DND-41 (cell line): ENCODE data around the gene TCF23.

ENCODE experiments used
- ATAC-seq: fragments of 200-7000 bp; cut with Tn5 transposase; 3 replicates; pipeline ENCODE4 v1.9.1; 2021; ENCODE audit warnings: low read depth; ENCODE audit not compliant: insufficient read depth
- DNase-seq: peaks from one replicate; pipeline ENCODE4 v3.0.0-alpha.2; 2020
- H2AFZ ChIP-seq: 2 replicates; pipeline ENCODE4 v1.6.0; 2012; ENCODE audit warnings: low read depth, low read length
- H3K27ac ChIP-seq: 2 replicates; pipeline ENCODE4 v1.5.1; 2012; ENCODE audit warnings: low read length, inconsistent platforms
- H3K27me3 ChIP-seq: fragments of 200-600 bp; sonication (generic); 2 replicates; pipeline ENCODE4 v1.6.0; 2012; ENCODE audit warnings: low read length, mild to moderate bottlenecking, inconsistent platforms; ENCODE audit not compliant: insufficient read depth, poor library complexity
- H3K36me3 ChIP-seq: 2 replicates; pipeline ENCODE4 v1.5.1; 2012; ENCODE audit warnings: low read length, inconsistent platforms; ENCODE audit not compliant: insufficient read depth
- H3K4me1 ChIP-seq: 2 replicates; pipeline ENCODE4 v1.5.1; 2012; ENCODE audit warnings: mild to moderate bottlenecking, low read length; ENCODE audit not compliant: insufficient read depth
- H3K4me2 ChIP-seq: 2 replicates; pipeline ENCODE4 v1.6.0; 2012; ENCODE audit warnings: mild to moderate bottlenecking, moderate library complexity, low read length, inconsistent platforms; ENCODE audit not compliant: insufficient read depth
- H3K4me3 ChIP-seq, 2 experiments: fragments of 200-600 bp in 1 of 2; shearing (Covaris generic) in 1 of 2; 2 replicates each; pipeline ENCODE4 v1.5.1; 2012 to 2016; ENCODE audit warnings: inconsistent platforms in 2 of 2, low read length in 2 of 2, mild to moderate bottlenecking in 2 of 2, low read depth in 1 of 2, moderate library complexity in 1 of 2
- H3K79me2 ChIP-seq: 2 replicates; pipeline ENCODE4 v1.6.0; 2012; ENCODE audit warnings: low read length, inconsistent platforms; ENCODE audit not compliant: insufficient read depth
- H3K9ac ChIP-seq: 2 replicates; pipeline ENCODE4 v1.6.0; 2012; ENCODE audit warnings: low read depth, mild to moderate bottlenecking, inconsistent platforms, low read length, moderate library complexity
- H3K9me3 ChIP-seq: 2 replicates; pipeline ENCODE4 v1.5.1; 2012; ENCODE audit warnings: low read length, moderate library complexity, mild to moderate bottlenecking, inconsistent platforms; ENCODE audit not compliant: insufficient read depth, severe bottlenecking
- H4K20me1 ChIP-seq: 2 replicates; pipeline ENCODE4 v1.6.0; 2012; ENCODE audit warnings: low read length; ENCODE audit not compliant: insufficient read depth
- CTCF ChIP-seq: IDR thresholded peaks from 2 replicates; pipeline ENCODE4 v1.5.1; 2012; ENCODE audit warnings: borderline replicate concordance, low read length, moderate library complexity, mild to moderate bottlenecking; ENCODE audit not compliant: poor library complexity, severe bottlenecking; ENCODE audit errors: extremely low read depth
- EZH2 ChIP-seq: IDR thresholded peaks from 3 replicates; pipeline ENCODE4 v1.6.1; 2012; ENCODE audit warnings: borderline replicate concordance, low read depth, mild to moderate bottlenecking, moderate library complexity, low read length, inconsistent platforms; ENCODE audit not compliant: severe bottlenecking

TCF23 gene

DNA sequence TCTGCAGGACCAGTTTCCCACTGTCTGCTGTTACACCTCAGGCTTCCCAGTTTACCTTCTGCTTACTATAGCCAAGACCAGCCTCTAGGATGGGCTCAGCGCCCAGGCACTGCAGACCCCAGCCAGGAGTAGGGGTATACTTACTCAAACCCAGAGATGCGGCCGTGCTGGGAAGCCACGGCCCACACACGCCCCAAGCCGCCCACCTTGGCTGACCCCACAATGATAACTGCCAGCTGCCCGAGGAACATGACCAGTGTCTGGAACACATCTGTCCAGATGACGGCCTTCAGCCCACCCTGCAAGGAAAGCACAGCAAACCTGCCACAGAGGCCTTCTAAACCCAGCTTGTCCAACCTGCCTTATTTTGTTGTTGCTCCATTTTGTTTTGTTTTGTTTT lies 56.4 kb downstream of the TCF23 start:
- no peak for ATAC-seq
- H3K36me3 ChIP-seq = peaks cover 96% of the 10 kb centered on the region
- H3K4me1 ChIP-seq = peaks cover 18% of the 10 kb centered on the region
- no peak overlapping the region for H3K4me2 ChIP-seq
- no peak for TF ChIP-seq EZH2
- no peak for TF ChIP-seq CTCF
- no peak for DNase-seq
- H3K4me3 ChIP-seq = no peak overlapping the region
- H3K9me3 ChIP-seq = no peaks in the 10 kb centered on the region
- peaks cover 13% of the 10 kb centered on the region; the same call in 1 of the 2 replicates for H3K79me2 ChIP-seq
- H3K27me3 ChIP-seq = no peaks in the 10 kb centered on the region
- H4K20me1 ChIP-seq = peaks cover 12% of the 10 kb centered on the region; the same call in 1 of the 2 replicates
- H2AFZ ChIP-seq = no peak overlapping the region
- H3K27ac ChIP-seq = no peak overlapping the region
- H3K9ac ChIP-seq = no peak overlapping the region

GRCh38 chr2:27206346-27206745 lies 57.5 kb downstream of the TCF23 start:
- peaks cover 17% of the 10 kb centered on the region for H3K79me2 ChIP-seq
- DNase-seq (no peak), ATAC-seq (no peak)
- H3K36me3 ChIP-seq = peaks cover 87% of the 10 kb centered on the region
- no peak overlapping the region for H3K27ac ChIP-seq
- H2AFZ ChIP-seq = no peak overlapping the region
- H3K4me2 ChIP-seq = no peak overlapping the region
- no peak overlapping the region for H3K4me3 ChIP-seq
- no peak for TF ChIP-seq EZH2
- no peak for TF ChIP-seq CTCF
- H3K27me3 ChIP-seq = no peaks in the 10 kb centered on the region
- peaks cover 27% of the 10 kb centered on the region for H3K4me1 ChIP-seq
- peaks cover 9% of the 10 kb centered on the region; the same call in 1 of the 2 replicates for H4K20me1 ChIP-seq
- no peaks in the 10 kb centered on the region for H3K9me3 ChIP-seq
- H3K9ac ChIP-seq = no peak overlapping the region
